ENCODE results near the gene CD69. TPM values are rescaled to one million over a fixed set of nuclear protein-coding genes. Genes with fewer than 3 reads are reported as not detected.

The CD69 gene
- total and polyA plus RNA-seq, 2 experiments from 2014 or later = not detected

DNA sequence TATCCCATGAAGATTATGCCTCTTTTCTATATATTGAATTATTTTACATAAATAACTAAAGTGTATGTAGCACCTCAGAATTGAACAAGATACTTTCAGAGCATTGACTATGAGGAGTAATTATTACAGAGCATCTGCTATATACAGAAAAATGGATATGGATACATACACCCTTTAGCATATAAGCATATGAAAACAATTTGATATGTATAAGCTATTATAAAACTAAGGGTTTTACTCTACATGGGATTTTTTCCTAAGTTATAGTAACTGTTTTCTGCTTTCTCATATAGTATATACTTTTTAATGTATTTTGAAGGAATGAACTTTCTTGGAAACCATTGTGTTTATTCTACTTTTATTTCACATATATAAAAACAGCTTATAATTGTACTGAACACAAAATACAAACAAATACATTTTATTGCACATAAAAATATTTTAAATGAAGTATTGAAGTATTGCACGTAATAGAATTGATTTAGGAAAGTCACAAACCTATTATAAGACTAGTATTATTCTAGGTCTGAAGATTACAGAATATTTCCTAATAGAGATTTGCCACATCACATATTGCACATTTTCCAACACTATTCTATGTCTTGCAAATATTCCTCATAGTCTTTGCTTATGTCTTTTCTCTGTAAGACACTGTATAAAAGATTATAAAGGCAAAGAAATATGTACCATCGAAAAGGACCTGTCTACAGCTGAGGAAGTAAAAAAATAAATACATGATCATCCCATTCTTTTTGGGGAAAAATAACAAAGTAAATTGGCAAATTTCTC is 8.4 kb downstream of the CD69 start:
- H3F3A ChIP-seq (ENCODE audit: insufficient read depth) = no peaks in the 10 kb centered on the region
- H3K9ac ChIP-seq = no peak overlapping the region
- no peaks in the 10 kb centered on the region for H3K9me2 ChIP-seq (ENCODE audit: insufficient read depth)
- TF ChIP-seq EZH2 (IDR thresholded peaks at IDR 0.05; ENCODE audit: insufficient read depth, poor library complexity, severe bottlenecking) (no peak), EZH2phosphoT487 (IDR thresholded peaks at IDR 0.05; ENCODE audit: insufficient read depth, low read depth) (no peak)
- in situ Hi-C loops (cut with MboI) = no loop called here
- H2AFZ ChIP-seq = no peak overlapping the region
- H3K4me2 ChIP-seq (ENCODE audit: unreplicated experiment) = no peak overlapping the region
- H3K9me3 ChIP-seq (ENCODE audit: low read depth) = no peaks in the 10 kb centered on the region
- H4K20me1 ChIP-seq (ENCODE audit: insufficient read depth) = no peaks in the 10 kb centered on the region
- DNase-seq = no peak
- no peak overlapping the region for H3K4me3 ChIP-seq
- no peaks in the 10 kb centered on the region for H3K79me2 ChIP-seq (ENCODE audit: insufficient read depth)
- no peaks in the 10 kb centered on the region for H3K36me3 ChIP-seq (ENCODE audit: low read depth)
- 78 to 84% methylated on average over 2 of the region's 2 CpGs for WGBS, 2 experiments (ENCODE audit: low coverage in 1 of 2, low lambda C conversion rate in 2 of 2, missing lambda C conversion rate in 2 of 2)
- H3K27ac ChIP-seq = no peak overlapping the region
- peaks cover 4% of the 10 kb centered on the region; the same call in 1 of the 2 replicates for H3K4me1 ChIP-seq (ENCODE audit: insufficient read depth)
- H3K27me3 ChIP-seq (replicated peaks; ENCODE audit: insufficient read depth) = peaks cover 13% of the 10 kb centered on the region; the same call in 1 of the 2 replicates

- TF ChIP-seq EZH2 (IDR thresholded peaks at IDR 0.05; ENCODE audit: insufficient read depth, poor library complexity, severe bottlenecking) = no peak
- TF ChIP-seq EZH2phosphoT487 (IDR thresholded peaks at IDR 0.05; ENCODE audit: insufficient read depth, low read depth) = no peak
- in situ Hi-C loops (cut with MboI) = no loop called here
- Histone ChIP-seq H3K36me3 (ENCODE audit: low read depth) (no peaks in the 10 kb centered on the region), H2AFZ (peak overlapping the region; percentile 67; the same call in 1 of the 2 replicates), H3K9ac (0 out of 2 replicates have a peak overlapping the region, but pooled peaks have one; percentile 13), H3F3A (ENCODE audit: insufficient read depth) (no peaks in the 10 kb centered on the region), H3K9me3 (ENCODE audit: low read depth) (no peaks in the 10 kb centered on the region), H3K27ac (no peak overlapping the region), H3K9me2 (ENCODE audit: insufficient read depth) (no peaks in the 10 kb centered on the region), H3K79me2 (ENCODE audit: insufficient read depth) (no peaks in the 10 kb centered on the region), H3K4me3 (peak overlapping the region; percentile 47), H3K4me1 (ENCODE audit: insufficient read depth) (peaks cover 4% of the 10 kb centered on the region; the same call in 1 of the 2 replicates), H3K4me2 (ENCODE audit: unreplicated experiment) (peak overlapping the region; percentile 89), H4K20me1 (ENCODE audit: insufficient read depth) (no peaks in the 10 kb centered on the region), H3K27me3 (replicated peaks; ENCODE audit: insufficient read depth) (peaks cover 13% of the 10 kb centered on the region; the same call in 1 of the 2 replicates)
- peak; percentile 69 for DNase-seq
- 34 to 37% methylated on average over 9 of the region's 9 CpGs for WGBS, 2 experiments (ENCODE audit: low coverage in 1 of 2, low lambda C conversion rate in 2 of 2, missing lambda C conversion rate in 2 of 2)
Measured at GRCh38 chr12:9751204-9752144, 9.2 kb downstream of the CD69 start.

GRCh38 chr12:9750276-9751203 is 10.2 kb downstream of the CD69 start:
- Histone ChIP-seq H3K79me2 (ENCODE audit: insufficient read depth) (no peaks in the 10 kb centered on the region), H3K27me3 (replicated peaks; ENCODE audit: insufficient read depth) (peaks cover 13% of the 10 kb centered on the region; the same call in 1 of the 2 replicates), H3K9me2 (ENCODE audit: insufficient read depth) (no peaks in the 10 kb centered on the region), H3F3A (ENCODE audit: insufficient read depth) (no peaks in the 10 kb centered on the region), H3K9ac (0 out of 2 replicates have a peak overlapping the region, but pooled peaks have one; percentile 13), H3K4me3 (peak overlapping the region; percentile 47), H4K20me1 (ENCODE audit: insufficient read depth) (no peaks in the 10 kb centered on the region), H3K36me3 (ENCODE audit: low read depth) (no peaks in the 10 kb centered on the region), H3K4me1 (ENCODE audit: insufficient read depth) (peaks cover 4% of the 10 kb centered on the region; the same call in 1 of the 2 replicates), H3K4me2 (ENCODE audit: unreplicated experiment) (peak overlapping the region; percentile 89), H3K27ac (no peak overlapping the region), H3K9me3 (ENCODE audit: low read depth) (no peaks in the 10 kb centered on the region), H2AFZ (peak overlapping the region; percentile 67)
- 11 to 12% methylated on average over 20 of the region's 20 CpGs for WGBS, 2 experiments (ENCODE audit: low coverage in 1 of 2, low lambda C conversion rate in 2 of 2, missing lambda C conversion rate in 2 of 2)
- in situ Hi-C loops (cut with MboI) = no loop called here
- peak; percentile 73 for DNase-seq
- no peak for TF ChIP-seq EZH2phosphoT487 (IDR thresholded peaks at IDR 0.05; ENCODE audit: insufficient read depth, low read depth)
- no peak for TF ChIP-seq EZH2 (IDR thresholded peaks at IDR 0.05; ENCODE audit: insufficient read depth, poor library complexity, severe bottlenecking)

All from GM23248 (cell line).